Spleen (tissue), 11 donors: Measurements from ENCODE around the gene EIF3F. TPM values are rescaled to one million over a fixed set of nuclear protein-coding genes. Genes with fewer than 3 reads are reported as not detected.

Source experiments
- DNase-seq: peaks from one replicate; pipeline ENCODE4 v3.0.0-alpha.2; 2020
- H3K27ac ChIP-seq, 8 donors: fragments of 200-600 bp; sonication (generic) in 7 of 8; 1 replicate in 4 of 8; 2 replicates in 4 of 8; pipeline versions ENCODE4 v1.5.0 to v1.8.0; 2016 to 2021; ENCODE audit warnings: inconsistent platforms in 4 of 8, mild to moderate bottlenecking in 4 of 8, moderate library complexity in 1 of 8
- H3K27me3 ChIP-seq, 7 donors: fragments of 200-600 bp; sonication (generic) in 6 of 7; replicated peaks in 1 of 7; 1 replicate in 4 of 7; 2 replicates in 3 of 7; pipeline versions ENCODE4 v1.5.0 to v1.8.0; 2016 to 2021; ENCODE audit warnings: inconsistent platforms in 3 of 7, mild to moderate bottlenecking in 1 of 7
- H3K36me3 ChIP-seq, 6 donors: fragments of 200-600 bp; sonication (generic) in 5 of 6; 1 replicate in 4 of 6; 2 replicates in 2 of 6; pipeline versions ENCODE4 v1.5.0 to v1.8.0; 2016 to 2021; ENCODE audit warnings: inconsistent platforms in 2 of 6
- H3K4me1 ChIP-seq, 6 donors: fragments of 200-600 bp; sonication (generic) in 5 of 6; 1 replicate in 3 of 6; 2 replicates in 3 of 6; pipeline versions ENCODE4 v1.5.0 to v1.8.0; 2016 to 2021; ENCODE audit warnings: inconsistent platforms in 3 of 6
- H3K4me3 ChIP-seq, 8 donors: fragments of 200-600 bp; sonication (generic) in 7 of 8; 1 replicate in 4 of 8; 2 replicates in 4 of 8; pipeline versions ENCODE4 v1.5.0 to v1.8.0; 2016 to 2021; ENCODE audit warnings: inconsistent platforms in 4 of 8, mild to moderate bottlenecking in 4 of 8, moderate library complexity in 2 of 8
- H3K9me3 ChIP-seq, 8 donors: fragments of 200-600 bp; sonication (generic) in 7 of 8; 1 replicate in 4 of 8; 2 replicates in 4 of 8; pipeline versions ENCODE4 v1.5.0 to v1.8.0; 2016 to 2021; ENCODE audit warnings: inconsistent platforms in 4 of 8
- POLR2A ChIP-seq, 3 donors: fragments of 450-650 bp; IDR thresholded peaks; one replicate each; pipeline ENCODE4 v1.5.1; 2017; ENCODE audit warnings: antibody characterized with exemption in 3 of 3, mild to moderate bottlenecking in 1 of 3
- POLR2AphosphoS5 ChIP-seq, 3 donors: sonication (generic); formaldehyde crosslinking; IDR thresholded peaks; one replicate each; pipeline ENCODE4 v1.5.1; 2017; ENCODE audit warnings: antibody characterized with exemption in 3 of 3
- WGBS, 5 donors: extraction: QIAGEN DNeasy Blood & Tissue Kit in 3 of 5; methylation state at CpG; one replicate each; pipeline versions ENCODE4 v1.1.5 to v1.1.7; 2013 to 2018; 5-methylcytosine and 5-hydroxymethylcytosine counted together
- intact Hi-C: fragments of 100-400 bp; cut with DNase I; formaldehyde crosslinking; loops from one replicate; pipeline ENCODE4 v1.15.0; 2023; ENCODE audit warnings: low total_unique reads
- polyA plus RNA-seq, 3 donors: library from polyadenylated mRNA; stranded (reverse); fragments of 200-250 nt; gene quantifications; one replicate each; pipeline ENCODE4 v1.2.1, GENCODE V29; 2013
- total RNA-seq, 7 donors: library from RNA; depleted of rRNA in 3 of 7; stranded (reverse); fragments of >200 nt in 3 of 7; fragmentation: NEBNext Ultra II Directional in 4 of 7; extraction: Animal tissue kit (Norgen Biotek cat#: 25700) in 4 of 7; gene quantifications; one replicate each; pipeline versions ENCODE4 v1.1.0 to v1.2.1, GENCODE V29; 2016 to 2021
- TF ChIP-seq, protein P1 (sequence below), 11 experiments: fragments of 200-600 bp in 7 of 11; fragments of 450-650 bp in 4 of 11; sonication (generic) in 4 of 11; IDR thresholded peaks in 8 of 11; conservative IDR thresholded peaks in 3 of 11; 1 replicate in 7 of 11; 2 replicates in 4 of 11; pipeline versions ENCODE4 v1.4.0 to v1.8.0; 2016 to 2021; ENCODE audit warnings: antibody characterized with exemption in 11 of 11, inconsistent platforms in 4 of 11, mild to moderate bottlenecking in 1 of 11
- donor health status: healthy with polysubstance abuse.
- donor health status: DM: no; HTN: no; CAD: no; lungs with moderate emphysema.
- donor health status: DM: no; HTN: no; CAD: no.
- donor health status: Bipolar disorder and iron deficiency.
- donor health status: healthy.
- donor health status: DM: no; HTN: no; CAD: no.
- donor health status: DM: yes; HTN: yes; CAD: no.

Gene EIF3F
- total and polyA plus RNA-seq, 10 donors = 189 to 437 (median 216) TPM

GRCh38 chr11:7968686-7969085 lies 18.5 kb upstream of the EIF3F start:
- Histone ChIP-seq H3K27me3 (peaks cover 0 to 16% (median 0%) of the 10 kb centered on the region in 7 donors), H3K27ac (no peak overlapping the region), H3K4me1 (no peaks in the 10 kb centered on the region), H3K4me3 (no peak overlapping the region), H3K9me3 (no peaks in the 10 kb centered on the region), H3K36me3 (no peaks in the 10 kb centered on the region)
- no peak for TF ChIP-seq POLR2A (IDR thresholded peaks at IDR 0.05)
- intact Hi-C loops = no loop called here
- no peak for DNase-seq
- WGBS, 5 donors = 41 to 86% (median 73%) methylated on average over 2 of the region's 2 CpGs

DNA sequence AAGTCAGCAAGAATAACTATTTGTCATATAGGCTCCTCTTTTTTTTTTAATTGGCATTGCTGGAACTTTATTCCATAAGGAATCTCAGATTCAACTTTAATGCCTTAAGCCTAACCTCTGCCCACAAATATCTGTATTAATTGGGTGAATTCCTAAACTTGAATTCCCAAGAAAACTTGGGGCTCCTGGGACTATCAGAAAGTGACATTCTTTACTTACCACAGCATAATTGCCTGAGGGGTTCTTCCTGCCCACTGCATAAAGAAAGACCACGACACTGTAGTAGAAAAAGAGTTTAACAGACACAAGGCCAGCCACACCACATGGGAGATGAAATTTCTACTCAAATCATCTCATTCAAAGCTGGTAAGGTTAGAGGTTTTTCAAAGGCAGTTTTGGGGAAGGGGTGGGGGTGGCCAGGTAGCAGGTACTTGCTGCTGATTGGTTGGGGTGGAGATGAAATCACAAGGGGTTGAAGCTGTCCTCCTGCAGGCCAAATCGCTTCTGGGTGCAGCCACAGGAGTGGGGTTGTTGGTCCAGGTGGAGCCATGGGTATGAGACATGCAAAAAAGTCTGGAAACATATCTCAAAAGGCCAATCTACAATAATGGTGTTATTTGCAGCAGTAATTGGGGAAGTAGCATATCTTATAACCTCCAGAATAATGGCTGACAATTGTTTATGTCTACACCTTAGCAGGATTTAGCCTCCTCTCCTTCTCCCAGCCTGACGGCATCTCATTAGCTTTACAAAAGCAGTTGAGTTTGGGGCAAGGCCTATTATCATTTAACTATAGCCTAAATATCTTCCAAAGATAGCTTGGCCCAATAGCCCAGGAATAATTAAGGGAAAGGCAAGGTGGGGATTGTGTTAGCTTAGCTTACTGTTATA lies 17.1 kb upstream of the EIF3F start:
- Histone ChIP-seq H3K9me3 (no peaks in the 10 kb centered on the region), H3K27ac (no peak overlapping the region), H3K4me1 (no peaks in the 10 kb centered on the region), H3K27me3 (peaks cover 0 to 16% (median 0%) of the 10 kb centered on the region in 7 donors), H3K4me3 (no peak overlapping the region), H3K36me3 (no peaks in the 10 kb centered on the region)
- no peak for DNase-seq
- TF ChIP-seq POLR2AphosphoS5 (IDR thresholded peaks at IDR 0.05) = no peak
- TF ChIP-seq, protein P1, sequence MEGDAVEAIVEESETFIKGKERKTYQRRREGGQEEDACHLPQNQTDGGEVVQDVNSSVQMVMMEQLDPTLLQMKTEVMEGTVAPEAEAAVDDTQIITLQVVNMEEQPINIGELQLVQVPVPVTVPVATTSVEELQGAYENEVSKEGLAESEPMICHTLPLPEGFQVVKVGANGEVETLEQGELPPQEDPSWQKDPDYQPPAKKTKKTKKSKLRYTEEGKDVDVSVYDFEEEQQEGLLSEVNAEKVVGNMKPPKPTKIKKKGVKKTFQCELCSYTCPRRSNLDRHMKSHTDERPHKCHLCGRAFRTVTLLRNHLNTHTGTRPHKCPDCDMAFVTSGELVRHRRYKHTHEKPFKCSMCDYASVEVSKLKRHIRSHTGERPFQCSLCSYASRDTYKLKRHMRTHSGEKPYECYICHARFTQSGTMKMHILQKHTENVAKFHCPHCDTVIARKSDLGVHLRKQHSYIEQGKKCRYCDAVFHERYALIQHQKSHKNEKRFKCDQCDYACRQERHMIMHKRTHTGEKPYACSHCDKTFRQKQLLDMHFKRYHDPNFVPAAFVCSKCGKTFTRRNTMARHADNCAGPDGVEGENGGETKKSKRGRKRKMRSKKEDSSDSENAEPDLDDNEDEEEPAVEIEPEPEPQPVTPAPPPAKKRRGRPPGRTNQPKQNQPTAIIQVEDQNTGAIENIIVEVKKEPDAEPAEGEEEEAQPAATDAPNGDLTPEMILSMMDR (IDR thresholded peaks at IDR 0.05 in 8 of 11, conservative IDR thresholded peaks at IDR 0.05 in 3 of 11) = no peak
- no peak for TF ChIP-seq POLR2A (IDR thresholded peaks at IDR 0.05)
- intact Hi-C loops = no loop called here
- WGBS, 5 donors = 47 to 80% (median 56%) methylated on average over 3 of the region's 3 CpGs

- no peak for DNase-seq
- Histone ChIP-seq H3K4me3 (no peak overlapping the region), H3K27me3 (peaks cover 0 to 16% (median 0%) of the 10 kb centered on the region in 7 donors), H3K36me3 (no peaks in the 10 kb centered on the region), H3K9me3 (no peaks in the 10 kb centered on the region), H3K27ac (no peak overlapping the region), H3K4me1 (no peaks in the 10 kb centered on the region)
- no peak for TF ChIP-seq POLR2AphosphoS5 (IDR thresholded peaks at IDR 0.05)
- TF ChIP-seq, protein P1 (IDR thresholded peaks at IDR 0.05 in 8 of 11, conservative IDR thresholded peaks at IDR 0.05 in 3 of 11) = no peak
- TF ChIP-seq POLR2A (IDR thresholded peaks at IDR 0.05) = no peak
- intact Hi-C loops = no loop called here
These were observed 15.3 kb upstream of the EIF3F start for GRCh38 chr11:7971846-7972245.

DNA sequence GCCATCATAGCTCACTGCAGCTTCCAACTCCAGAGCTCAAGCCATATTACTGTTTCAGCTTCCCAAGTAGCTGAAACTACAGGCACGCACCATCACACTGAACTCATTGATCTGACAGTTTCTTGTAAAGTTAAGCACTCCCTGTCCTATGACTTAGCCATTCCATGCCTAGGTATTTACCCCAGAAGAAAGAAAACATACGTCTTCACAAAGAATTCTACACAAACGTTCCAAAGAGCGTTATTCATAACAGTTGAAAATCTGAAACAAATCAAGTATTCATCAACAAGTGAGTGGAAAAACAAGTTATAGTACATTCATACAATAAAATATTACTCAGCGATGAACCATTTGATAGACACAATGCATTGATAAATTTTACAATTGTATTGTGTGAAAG lies 14.1 kb upstream of the EIF3F start:
- Histone ChIP-seq H3K27me3 (peaks cover 0 to 7% (median 0%) of the 10 kb centered on the region in 7 donors), H3K36me3 (no peaks in the 10 kb centered on the region), H3K9me3 (no peaks in the 10 kb centered on the region), H3K4me3 (no peak overlapping the region), H3K4me1 (no peaks in the 10 kb centered on the region), H3K27ac (no peak overlapping the region)
- TF ChIP-seq POLR2AphosphoS5 (IDR thresholded peaks at IDR 0.05) = no peak
- no peak for TF ChIP-seq POLR2A (IDR thresholded peaks at IDR 0.05)
- TF ChIP-seq, protein P1 (IDR thresholded peaks at IDR 0.05 in 8 of 11, conservative IDR thresholded peaks at IDR 0.05 in 3 of 11) = no peak
- DNase-seq = no peak
- intact Hi-C loops = no loop called here
- WGBS, 5 donors = 90 to 93% (median 93%) methylated on average over 5 of the region's 5 CpGs
